HUES48 (cell line): ENCODE results near the gene TCP11L2.

ENCODE experiments used
- H3K27ac ChIP-seq: one replicate; pipeline ENCODE4 v1.7.0; 2013; ENCODE audit warnings: low read depth, low read length, inconsistent platforms
- H3K27me3 ChIP-seq: 2 replicates; pipeline ENCODE4 v1.6.1; 2013; ENCODE audit warnings: mild to moderate bottlenecking, low read length; ENCODE audit not compliant: control insufficient read depth, insufficient read depth
- H3K36me3 ChIP-seq: 2 replicates; pipeline ENCODE4 v1.6.1; 2013; ENCODE audit warnings: low read length; ENCODE audit not compliant: control insufficient read depth, insufficient read depth
- H3K4me1 ChIP-seq: 2 replicates; pipeline ENCODE4 v1.6.1; 2013; ENCODE audit warnings: mild to moderate bottlenecking, low read length; ENCODE audit not compliant: control insufficient read depth, insufficient read depth
- H3K4me3 ChIP-seq: 2 replicates; pipeline ENCODE4 v1.5.1; 2013; ENCODE audit warnings: mild to moderate bottlenecking, low read depth, low read length
- H3K9ac ChIP-seq: 2 replicates; pipeline ENCODE4 v1.6.1; 2013; ENCODE audit warnings: mild to moderate bottlenecking, low read depth, low read length, moderate library complexity
- H3K9me3 ChIP-seq: 2 replicates; pipeline ENCODE4 v1.6.1; 2013; ENCODE audit warnings: low read length; ENCODE audit not compliant: control insufficient read depth, insufficient read depth

The TCP11L2 gene

DNA sequence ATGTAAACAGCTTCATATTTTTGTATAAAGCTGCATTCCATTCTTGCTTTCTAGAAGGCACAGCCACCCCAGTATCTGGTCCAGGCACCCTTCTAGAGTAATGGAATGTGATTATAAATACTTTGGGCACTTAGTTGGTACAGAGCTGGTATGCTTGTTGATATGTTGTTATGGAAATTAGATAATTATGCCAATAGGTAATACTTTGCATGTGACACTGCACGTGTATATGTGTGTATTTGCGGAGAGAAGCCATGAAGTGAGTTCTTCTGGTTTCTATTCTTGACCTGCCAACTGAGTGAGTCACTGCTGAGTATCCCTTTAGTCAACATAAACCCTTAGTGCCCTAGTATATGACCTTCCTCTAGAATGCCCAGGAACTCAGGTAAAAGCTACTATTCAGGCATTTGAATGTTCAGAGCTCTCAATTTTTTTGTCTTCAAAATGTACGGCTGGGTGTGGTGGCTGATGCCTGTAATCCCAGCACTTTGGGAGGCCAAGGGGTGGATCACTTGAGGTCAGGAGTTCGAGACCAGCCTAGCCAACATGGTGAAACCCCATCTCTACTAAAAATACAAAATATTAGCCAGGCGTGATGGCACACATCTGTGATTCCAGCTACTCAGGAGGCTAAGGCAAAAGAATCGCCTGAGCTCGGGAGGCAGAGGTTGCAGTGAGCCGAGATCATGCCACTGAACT, 6.2 kb upstream of the TCP11L2 start:
- no peak overlapping the region for H3K4me3 ChIP-seq
- no peak overlapping the region for H3K9ac ChIP-seq
- no peaks in the 10 kb centered on the region for H3K27me3 ChIP-seq
- no peak overlapping the region for H3K27ac ChIP-seq
- no peaks in the 10 kb centered on the region for H3K36me3 ChIP-seq
- peaks cover 9% of the 10 kb centered on the region for H3K4me1 ChIP-seq
- no peaks in the 10 kb centered on the region for H3K9me3 ChIP-seq

DNA sequence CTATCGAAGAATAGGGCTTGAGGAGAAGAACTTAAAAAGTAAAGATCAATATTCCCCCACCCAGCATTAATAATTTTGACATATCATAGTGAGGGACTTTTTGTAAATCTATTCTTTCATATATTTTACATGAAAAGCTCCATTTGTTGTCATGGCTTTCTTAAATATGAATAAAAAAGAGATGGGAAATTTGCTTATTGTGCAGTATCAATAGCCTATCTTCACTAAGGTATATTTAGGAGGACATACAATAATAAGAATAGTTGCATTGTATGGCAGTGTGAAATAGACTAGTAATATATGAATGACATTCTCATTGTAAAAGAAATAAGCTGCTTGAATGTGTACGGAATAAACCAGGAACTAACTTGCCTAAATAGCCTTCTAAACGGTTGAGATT, 5.5 kb upstream of the TCP11L2 start:
- H3K36me3 ChIP-seq = no peaks in the 10 kb centered on the region
- no peak overlapping the region for H3K27ac ChIP-seq
- peaks cover 15% of the 10 kb centered on the region for H3K4me1 ChIP-seq

DNA sequence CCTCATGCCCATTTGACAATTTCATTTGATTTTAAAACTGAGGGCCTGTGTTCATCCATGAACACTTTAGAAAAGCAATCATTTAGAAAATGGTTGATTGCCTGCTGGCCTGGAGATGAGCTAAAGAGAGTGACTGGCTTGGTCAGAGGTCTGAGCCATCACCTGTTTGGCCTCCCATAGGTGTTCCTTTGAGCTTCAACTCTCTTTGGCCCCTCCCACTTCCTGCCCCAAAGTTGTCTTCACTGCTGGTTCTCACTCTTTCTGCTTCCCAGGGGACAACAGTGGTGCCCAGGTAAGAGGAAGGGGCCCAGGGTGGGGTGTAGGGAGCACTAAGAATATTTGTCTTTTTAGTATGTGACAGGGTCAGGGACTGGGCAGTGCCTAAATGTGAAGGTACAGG, 4.9 kb upstream of the TCP11L2 start:
- Histone ChIP-seq H3K4me3 (no peak overlapping the region), H3K9ac (no peak overlapping the region), H3K4me1 (peaks cover 15% of the 10 kb centered on the region), H3K9me3 (no peaks in the 10 kb centered on the region), H3K27me3 (no peaks in the 10 kb centered on the region), H3K36me3 (no peaks in the 10 kb centered on the region), H3K27ac (no peak overlapping the region)

More for the DNA sequence above, 5.5 kb upstream of the TCP11L2 start:
- Histone ChIP-seq H3K4me3 (no peak overlapping the region), H3K9ac (no peak overlapping the region), H3K27me3 (no peaks in the 10 kb centered on the region), H3K9me3 (no peaks in the 10 kb centered on the region)

DNA sequence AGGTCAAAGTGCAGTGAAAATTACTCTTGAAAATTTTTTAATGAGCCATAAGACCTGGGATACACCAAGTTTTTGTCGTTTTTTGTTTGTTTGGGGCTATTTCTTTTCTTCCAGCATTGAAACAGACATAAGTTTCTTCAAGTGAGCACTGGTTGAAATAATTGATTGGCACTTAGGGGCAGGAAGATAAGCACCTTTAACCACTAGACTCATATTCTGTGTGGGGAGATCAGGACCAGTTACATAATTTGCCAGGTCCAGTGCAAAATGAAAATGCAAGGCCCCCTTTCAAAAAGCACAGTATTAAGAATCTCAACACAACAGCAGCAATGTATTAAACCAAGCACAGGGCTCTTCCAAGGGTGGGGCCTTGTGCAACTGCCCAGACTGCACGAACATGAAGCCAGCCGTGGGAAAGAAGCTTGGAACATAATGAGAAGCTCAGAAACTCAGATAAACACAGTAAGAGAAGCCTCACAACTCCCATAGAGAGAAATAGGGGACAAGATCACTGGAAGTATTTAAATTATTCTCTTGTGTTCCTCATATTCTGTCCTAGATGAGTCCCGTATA, 3.2 kb upstream of the TCP11L2 start:
- Histone ChIP-seq H3K36me3 (no peaks in the 10 kb centered on the region), H3K9me3 (no peaks in the 10 kb centered on the region), H3K27me3 (no peaks in the 10 kb centered on the region), H3K27ac (no peak overlapping the region), H3K4me3 (no peak overlapping the region), H3K4me1 (peaks cover 15% of the 10 kb centered on the region), H3K9ac (no peak overlapping the region)

DNA sequence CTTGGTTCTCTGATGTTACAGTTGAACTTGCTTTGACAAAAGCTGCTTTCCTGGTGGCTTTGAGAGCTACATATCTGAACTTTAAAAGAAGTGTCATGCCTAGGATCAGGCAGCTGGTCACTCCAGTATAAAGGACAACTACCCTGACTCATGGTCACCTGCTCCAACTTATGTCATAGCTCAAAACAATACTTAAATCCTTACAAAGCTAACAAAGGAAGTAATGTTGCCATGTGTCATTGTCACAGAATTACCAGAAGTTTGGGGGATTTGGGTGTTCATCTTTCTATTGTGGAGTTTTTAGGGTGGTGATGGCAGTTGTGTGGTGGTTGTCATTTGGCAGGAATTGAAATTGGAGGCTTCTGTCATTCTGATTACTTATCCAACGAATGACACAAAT, 1.8 kb upstream of the TCP11L2 start:
- H3K36me3 ChIP-seq = no peaks in the 10 kb centered on the region
- no peak overlapping the region for H3K9ac ChIP-seq
- H3K4me1 ChIP-seq = peaks cover 22% of the 10 kb centered on the region
- no peaks in the 10 kb centered on the region for H3K9me3 ChIP-seq
- H3K27ac ChIP-seq = peak overlapping the region; percentile 20
- no peak overlapping the region for H3K4me3 ChIP-seq
- H3K27me3 ChIP-seq = no peaks in the 10 kb centered on the region

DNA sequence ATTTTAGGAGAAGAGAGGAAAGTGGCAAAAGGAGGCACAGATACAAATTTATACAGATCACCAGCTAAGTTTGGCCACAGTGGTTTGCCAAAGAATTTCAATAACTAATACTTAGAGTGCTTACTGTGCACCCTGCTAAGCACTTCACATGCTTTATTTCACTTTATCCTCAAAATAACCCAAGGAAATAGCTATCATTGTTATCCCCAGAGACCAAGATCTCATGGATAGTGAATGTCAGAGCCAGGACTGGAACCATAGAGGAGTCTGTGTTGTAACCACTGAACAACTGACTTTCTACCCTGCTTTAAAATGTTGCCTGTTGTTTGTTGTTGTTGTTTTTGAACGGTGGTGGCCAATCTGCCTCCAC, 1.3 kb upstream of the TCP11L2 start:
- H3K27ac ChIP-seq = peak overlapping the region; percentile 67
- H3K4me3 ChIP-seq = peak overlapping the region; percentile 83
- no peak overlapping the region for H3K9ac ChIP-seq
- H3K27me3 ChIP-seq = no peaks in the 10 kb centered on the region
- H3K4me1 ChIP-seq = peaks cover 24% of the 10 kb centered on the region
- no peaks in the 10 kb centered on the region for H3K9me3 ChIP-seq
- H3K36me3 ChIP-seq = no peaks in the 10 kb centered on the region

DNA sequence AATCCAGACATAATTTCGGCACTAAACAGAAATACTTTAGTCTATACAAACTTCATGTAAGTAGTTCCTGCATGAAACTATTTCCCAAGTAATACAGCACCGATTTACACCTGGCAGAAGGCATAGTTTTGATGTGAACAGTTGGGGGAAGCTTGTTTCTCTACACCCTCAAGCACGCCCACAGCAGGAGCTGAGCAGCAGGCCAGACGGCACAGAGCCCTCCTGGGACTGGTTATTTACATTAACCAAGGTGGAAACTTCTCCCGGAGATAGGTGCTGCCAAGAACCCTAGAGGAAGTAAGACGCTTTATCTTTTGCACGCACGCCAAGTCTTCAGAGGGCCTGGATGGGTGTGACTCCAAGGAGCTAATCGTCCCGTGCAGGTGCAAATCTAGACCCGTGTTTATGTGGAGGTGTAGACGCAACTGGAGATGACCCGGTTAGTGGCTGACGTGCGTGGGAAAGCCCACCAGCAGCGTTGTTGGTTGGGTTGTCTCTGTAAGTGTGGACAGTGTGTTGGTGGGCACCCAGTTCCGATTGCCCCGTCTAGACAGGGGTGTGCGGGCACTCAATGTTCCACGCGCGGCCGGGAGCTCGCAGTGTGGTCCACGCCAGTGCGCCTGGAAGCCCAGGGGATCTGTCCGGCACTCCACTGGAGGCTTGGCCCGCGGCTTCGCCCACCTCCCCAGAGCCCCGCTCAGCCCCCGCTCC, 767 bp upstream of the TCP11L2 start:
- H3K9ac ChIP-seq = peak overlapping the region; percentile 60; the same call in 1 of the 2 replicates
- no peaks in the 10 kb centered on the region for H3K27me3 ChIP-seq
- peaks cover 24% of the 10 kb centered on the region for H3K4me1 ChIP-seq
- peak overlapping the region; percentile 67 for H3K27ac ChIP-seq
- peak overlapping the region; percentile 83 for H3K4me3 ChIP-seq
- no peaks in the 10 kb centered on the region for H3K9me3 ChIP-seq
- no peaks in the 10 kb centered on the region for H3K36me3 ChIP-seq

DNA sequence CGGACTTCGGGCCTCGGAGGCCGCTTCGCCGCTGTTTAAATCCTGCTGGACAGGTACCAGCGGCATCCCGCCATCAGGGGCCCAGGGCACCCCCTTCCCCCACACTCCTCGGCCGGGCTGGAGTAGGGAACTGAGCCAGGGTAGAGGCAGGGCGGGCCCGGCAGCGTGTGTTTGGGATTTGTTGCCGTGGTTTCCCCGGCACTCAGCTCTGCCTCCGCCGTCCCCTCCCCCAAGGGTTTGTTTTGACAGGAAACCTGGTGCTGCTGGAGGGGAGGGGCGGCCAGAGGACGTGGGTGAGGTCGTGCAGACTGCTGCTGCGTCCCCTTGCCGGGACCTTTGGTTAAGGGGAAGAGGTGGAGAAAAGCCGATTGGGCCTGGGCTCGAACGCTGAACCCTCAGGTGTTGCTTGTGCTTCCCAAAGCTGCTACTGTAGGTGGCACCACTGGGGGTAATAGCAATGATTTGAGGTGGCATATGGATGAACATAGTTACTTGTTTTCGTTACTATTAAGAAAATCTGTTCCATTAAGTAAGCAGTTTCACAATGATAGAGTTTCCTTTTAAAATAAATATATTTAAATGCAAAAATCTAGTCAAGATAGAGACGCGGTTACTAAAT, 778 bp downstream of the TCP11L2 start:
- Histone ChIP-seq H3K9ac (peak overlapping the region; percentile 100), H3K9me3 (no peaks in the 10 kb centered on the region), H3K36me3 (no peaks in the 10 kb centered on the region), H3K4me1 (peaks cover 20% of the 10 kb centered on the region), H3K27me3 (no peaks in the 10 kb centered on the region), H3K4me3 (peak overlapping the region; percentile 92), H3K27ac (peak overlapping the region; percentile 98)

DNA sequence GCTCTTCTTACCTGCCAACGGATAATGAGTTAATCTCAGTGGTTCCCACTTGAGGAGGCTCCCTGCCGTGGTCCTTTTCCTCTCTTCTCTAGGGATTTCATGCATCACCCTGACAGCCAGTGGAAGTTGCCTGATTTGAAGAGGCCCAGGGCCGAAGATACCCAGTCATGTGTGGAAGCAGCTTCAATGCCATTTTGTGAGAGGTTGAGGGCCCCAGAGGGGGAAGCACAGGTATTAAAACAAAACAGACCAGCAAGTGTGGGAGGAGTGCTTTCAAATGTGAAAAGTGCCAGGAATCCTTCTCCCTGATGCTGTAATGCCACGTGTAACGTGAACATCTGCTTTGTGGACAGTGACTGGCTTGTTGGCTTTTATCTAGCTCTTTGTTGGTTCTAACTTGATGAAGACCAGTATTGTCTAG, 1.5 kb downstream of the TCP11L2 start:
- Histone ChIP-seq H3K27me3 (no peaks in the 10 kb centered on the region), H3K9me3 (no peaks in the 10 kb centered on the region), H3K4me1 (peaks cover 20% of the 10 kb centered on the region), H3K27ac (no peak overlapping the region), H3K4me3 (peak overlapping the region; percentile 92; the same call in 1 of the 2 replicates), H3K9ac (no peak overlapping the region), H3K36me3 (no peaks in the 10 kb centered on the region)

DNA sequence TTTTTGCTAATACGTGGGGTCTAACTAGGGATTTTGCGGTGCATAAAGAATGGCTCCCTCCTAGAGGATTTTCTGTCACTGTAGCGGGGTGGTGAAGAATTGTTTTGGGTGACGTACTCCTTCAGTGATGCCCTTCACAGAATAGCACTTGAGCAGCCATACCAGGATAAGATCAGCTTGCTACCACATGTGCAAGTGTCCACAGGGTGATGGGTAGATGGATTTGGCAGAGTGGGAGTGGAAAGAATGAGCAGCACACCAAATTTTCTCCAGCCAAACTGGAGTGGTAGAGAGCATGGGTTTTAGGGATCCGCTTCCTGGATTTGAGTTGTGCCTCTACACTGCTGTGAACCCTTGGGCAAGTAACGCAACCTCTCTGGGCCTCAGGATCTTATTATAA, 2.3 kb downstream of the TCP11L2 start:
- no peak overlapping the region for H3K27ac ChIP-seq
- H3K27me3 ChIP-seq = no peaks in the 10 kb centered on the region
- no peak overlapping the region for H3K4me3 ChIP-seq
- H3K36me3 ChIP-seq = no peaks in the 10 kb centered on the region
- H3K9ac ChIP-seq = no peak overlapping the region
- peaks cover 20% of the 10 kb centered on the region for H3K4me1 ChIP-seq
- no peaks in the 10 kb centered on the region for H3K9me3 ChIP-seq

DNA sequence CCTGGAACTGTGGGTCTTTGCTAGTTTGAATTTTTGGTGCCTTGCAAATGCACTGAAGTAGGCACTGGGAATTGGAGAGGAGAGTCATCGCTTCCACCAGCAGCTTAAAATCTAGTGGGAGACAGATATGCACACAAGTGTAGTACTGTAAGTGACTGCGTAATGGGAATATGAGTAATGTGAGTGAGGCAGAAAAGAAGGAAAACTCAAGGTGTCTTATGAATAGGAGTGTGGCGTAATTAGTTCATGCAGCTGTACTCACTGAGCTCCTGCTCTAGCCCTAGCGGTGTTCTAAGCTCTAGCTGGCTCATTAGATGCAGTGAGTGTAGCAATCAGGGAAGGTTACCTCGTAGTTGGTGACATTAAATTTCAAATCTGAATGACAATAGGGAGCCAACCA, 2.8 kb downstream of the TCP11L2 start:
- no peaks in the 10 kb centered on the region for H3K9me3 ChIP-seq
- H3K4me3 ChIP-seq = no peak overlapping the region
- no peak overlapping the region for H3K9ac ChIP-seq
- no peaks in the 10 kb centered on the region for H3K36me3 ChIP-seq
- no peak overlapping the region for H3K27ac ChIP-seq
- no peaks in the 10 kb centered on the region for H3K27me3 ChIP-seq
- H3K4me1 ChIP-seq = peaks cover 20% of the 10 kb centered on the region
